Esophagus mucosa (tissue), 1 donor: ENCODE results near the gene RASL11B. TPM values are rescaled to one million over a fixed set of nuclear protein-coding genes. Genes with fewer than 3 reads are reported as not detected.

Experiments
- ATAC-seq: fragments of 200-7000 bp; cut with Tn5 transposase; one replicate; pipeline ENCODE4 v1.9.1; 2020
- total RNA-seq: library from RNA; stranded (reverse); gene quantifications from one replicate; pipeline ENCODE4 v1.2.4, GENCODE V29; 2023
- donor health status: DM: yes; HTN: yes; CAD: no.

Gene RASL11B
- total RNA-seq, 1 donor from 2014 or later = 1.0 TPM

GRCh38 chr4:52843958-52844357 is 18.2 kb upstream of the RASL11B start:
- no peak for ATAC-seq

DNA sequence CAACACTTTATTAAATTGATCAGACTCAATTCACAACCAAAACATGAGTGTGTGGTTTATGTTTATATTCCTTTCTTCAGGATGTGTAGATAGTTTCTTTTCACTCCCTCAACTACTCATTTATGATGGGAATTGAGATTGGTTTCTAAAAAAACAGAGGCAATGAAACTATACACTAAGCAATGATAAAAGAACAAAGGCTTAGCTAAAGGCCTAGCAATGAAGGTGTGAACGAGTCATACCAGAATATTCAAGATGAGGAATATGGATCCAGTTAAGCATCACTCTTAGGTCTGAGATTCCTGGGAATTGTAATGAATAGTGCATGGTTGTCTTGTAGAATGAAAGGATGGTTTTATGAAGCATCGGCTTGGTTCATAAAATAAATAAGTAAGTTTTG is 17.5 kb upstream of the RASL11B start:
- no peak for ATAC-seq

DNA sequence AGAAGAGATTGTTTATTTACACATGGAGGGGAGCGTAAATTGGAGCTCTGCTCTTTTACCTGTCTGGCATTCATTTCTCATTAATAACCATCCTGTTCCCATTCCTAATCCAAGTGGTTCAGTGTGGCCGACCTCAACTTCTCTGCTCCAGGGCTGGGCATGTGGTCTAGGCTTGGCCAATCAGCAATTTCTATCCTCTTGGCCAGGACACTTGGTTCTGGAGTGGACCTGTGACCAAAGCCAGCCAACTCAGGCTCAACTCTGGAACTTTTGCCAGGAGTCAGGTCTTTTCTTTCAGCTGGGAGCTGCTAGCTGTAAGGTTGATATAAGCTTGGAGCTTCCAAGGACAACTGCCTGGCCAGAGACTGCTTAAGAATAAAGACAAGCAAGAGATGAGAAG is 15.6 kb upstream of the RASL11B start:
- no peak for ATAC-seq

- ATAC-seq = peak; percentile 89
Observed at GRCh38 chr4:52848254-52848653, 13.9 kb upstream of the RASL11B start.

DNA sequence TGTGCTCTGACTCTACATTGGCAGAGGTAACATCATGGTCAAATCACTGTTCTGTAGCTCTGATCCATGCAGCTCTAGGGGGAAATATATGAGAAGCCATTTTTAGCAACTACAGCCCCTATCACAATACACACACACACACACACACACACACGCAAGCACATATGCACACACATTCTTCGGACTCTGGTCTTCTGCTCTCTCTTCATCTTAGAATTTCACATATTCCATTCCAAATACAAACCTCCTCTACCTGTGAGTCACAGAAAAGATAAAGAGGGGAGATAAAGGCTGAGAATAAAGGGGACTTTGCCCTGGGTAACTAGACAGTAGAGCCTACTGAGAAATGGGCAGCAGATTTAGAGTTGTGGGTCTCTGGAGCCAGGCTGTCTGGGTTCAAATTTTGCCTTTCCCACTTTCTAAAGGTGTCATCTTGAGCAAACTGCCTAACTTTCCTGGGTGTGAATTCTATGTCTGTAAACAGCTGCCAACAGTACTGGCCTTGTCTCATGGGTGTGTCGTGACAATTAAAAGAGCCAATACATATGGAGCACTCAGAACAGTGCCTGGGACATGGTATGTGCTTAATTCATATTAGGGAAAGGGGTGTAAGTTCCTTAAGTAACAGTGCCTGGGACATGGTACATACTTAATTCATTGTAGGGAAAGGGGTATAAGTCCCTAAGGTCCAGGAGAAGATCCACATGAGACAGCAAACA is 11.6 kb upstream of the RASL11B start:
- ATAC-seq = no peak

DNA sequence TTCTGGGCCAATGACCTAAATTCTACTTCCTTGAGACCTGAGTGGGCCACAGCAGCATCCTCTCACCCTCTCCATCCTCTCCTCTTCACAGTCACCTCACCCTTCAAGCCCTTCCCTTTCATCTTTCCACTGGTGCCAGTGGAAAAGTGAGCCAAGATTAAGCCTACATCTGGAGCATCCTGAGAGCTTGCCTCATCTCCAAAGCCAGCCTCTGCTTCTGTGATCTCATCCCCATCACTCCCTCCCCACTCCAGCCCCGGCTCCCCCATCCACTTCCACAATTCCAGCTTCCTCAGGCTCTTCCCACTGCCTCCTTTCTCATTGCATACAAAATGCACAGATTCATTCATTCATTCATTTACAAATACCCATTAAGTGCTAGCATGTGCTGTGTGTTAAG is 10.1 kb upstream of the RASL11B start:
- no peak for ATAC-seq

DNA sequence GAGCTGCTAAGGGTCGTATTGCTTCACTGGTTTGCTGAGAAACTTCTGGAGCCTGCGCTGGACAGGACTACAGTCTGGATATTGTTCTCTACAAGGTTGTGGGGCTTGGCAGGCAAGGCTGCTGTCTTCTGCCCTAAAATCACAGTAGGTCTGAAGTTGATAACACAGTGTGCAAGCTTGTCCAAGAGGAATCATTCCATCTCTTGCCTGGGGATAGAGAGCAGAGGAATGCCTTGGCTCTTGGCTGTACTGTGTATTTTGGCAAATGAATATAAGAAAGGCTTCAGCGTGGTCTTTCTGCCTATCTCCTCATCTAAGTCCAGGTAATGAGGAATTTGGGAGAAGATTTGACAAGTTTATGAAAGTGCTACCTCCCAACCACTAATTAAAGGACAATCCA is 9.4 kb upstream of the RASL11B start:
- ATAC-seq = no peak

DNA sequence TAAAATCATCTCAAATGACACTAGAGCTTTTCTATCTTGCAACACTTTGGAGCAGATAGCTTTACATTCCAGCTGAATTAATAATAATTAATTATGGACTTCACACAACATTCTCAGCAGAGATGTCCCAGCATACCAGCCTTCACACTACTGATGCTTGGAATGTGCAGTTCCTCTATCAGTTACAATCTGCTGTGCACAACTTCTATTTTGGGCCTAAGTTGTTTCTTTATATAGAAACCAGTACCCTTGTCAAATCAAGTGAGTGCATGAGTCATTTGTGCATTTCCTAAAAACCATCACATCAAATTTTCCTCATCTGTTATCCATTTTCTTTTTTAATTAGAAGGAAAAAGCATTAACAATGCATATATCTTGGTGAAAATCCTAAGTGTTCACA is 8.8 kb upstream of the RASL11B start:
- ATAC-seq = no peak

DNA sequence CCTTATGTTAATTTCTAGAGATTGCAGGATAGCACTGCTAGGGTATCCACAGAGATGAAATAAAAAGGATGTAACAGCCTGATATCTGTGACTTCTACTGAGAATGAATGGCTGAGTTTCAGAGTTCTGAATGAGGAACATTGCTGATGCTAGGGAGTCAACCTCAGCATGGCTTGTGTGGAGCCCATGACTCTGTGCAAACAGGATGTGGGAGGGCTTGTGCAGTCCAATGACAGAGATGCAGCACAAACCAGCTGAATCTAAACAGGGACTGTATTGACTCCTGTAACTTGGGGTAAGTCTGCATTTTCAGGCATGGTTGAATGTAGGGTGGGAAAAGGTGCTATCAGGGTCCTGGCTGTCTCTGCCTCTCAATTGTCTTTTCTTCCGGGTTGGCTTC is 5.3 kb upstream of the RASL11B start:
- no peak for ATAC-seq

DNA sequence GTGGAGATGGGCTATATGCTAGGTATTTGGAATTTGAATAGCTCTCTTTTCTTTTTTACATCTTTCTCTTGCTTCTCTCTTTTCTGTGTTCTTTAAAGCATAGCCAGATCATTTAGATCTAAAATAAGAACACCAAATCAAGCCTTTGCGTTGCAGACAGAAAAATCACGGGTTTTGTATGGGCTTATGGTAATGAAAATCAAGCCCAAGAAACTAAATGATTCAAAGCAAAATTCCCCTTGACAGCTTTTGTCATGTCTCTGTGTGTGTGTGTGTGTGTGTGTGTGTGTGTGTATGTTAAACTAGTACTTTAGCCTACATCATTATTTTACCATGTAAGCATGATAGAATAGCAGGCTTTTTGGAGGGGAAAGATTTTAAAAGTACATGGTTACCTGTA is 1.8 kb upstream of the RASL11B start:
- no peak for ATAC-seq

- no peak for ATAC-seq
Observed at GRCh38 chr4:52861171-52861823, 820 bp upstream of the RASL11B start.

GRCh38 chr4:52862639-52863161 is 583 bp downstream of the RASL11B start:
- ATAC-seq = no peak

DNA sequence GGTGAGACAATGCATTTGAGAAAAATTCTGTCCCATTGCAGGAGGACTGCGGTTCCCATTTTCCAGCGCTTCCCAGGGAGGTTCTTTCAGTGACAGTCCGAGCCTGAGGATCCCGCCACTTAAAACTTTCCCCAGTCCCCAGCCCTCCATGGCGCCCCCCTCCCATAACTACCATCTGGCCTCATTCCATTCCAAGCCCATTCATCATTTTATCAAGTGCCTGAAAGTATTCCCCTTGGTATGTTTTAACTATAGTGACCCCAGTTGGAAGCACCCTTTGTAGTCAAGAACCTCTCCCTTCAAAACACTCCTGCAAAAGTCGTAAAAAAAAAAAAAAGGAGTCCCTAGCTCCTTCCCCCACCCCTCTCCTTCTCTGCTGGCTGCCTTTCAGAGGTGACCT is 1.2 kb downstream of the RASL11B start:
- ATAC-seq = no peak

- ATAC-seq = no peak
Observed at GRCh38 chr4:52864793-52865192, 2.7 kb downstream of the RASL11B start.

- no peak for ATAC-seq
Observed at GRCh38 chr4:52865300-52865699, 3.2 kb downstream of the RASL11B start.

GRCh38 chr4:52866734-52867133 is 4.6 kb downstream of the RASL11B start:
- ATAC-seq = no peak

DNA sequence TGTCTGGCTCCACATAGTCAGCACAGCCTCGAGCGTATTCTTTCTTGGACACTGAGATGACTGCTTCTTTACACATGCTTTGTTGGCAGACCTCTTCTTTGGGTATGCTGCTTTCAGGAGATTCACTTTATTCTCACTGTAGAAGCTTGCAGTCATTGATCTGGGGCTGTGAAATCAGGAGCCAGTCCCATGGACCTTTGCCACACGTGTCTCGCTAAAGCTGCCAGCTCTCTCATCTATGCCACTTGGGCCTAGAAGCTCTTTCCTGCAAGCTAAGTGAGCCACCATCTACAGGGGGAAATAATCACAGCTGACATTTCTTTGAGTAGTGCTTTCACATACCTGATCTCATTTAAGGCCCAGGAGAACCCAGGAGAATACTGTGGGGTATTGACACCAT is 5.0 kb downstream of the RASL11B start:
- ATAC-seq = no peak

DNA sequence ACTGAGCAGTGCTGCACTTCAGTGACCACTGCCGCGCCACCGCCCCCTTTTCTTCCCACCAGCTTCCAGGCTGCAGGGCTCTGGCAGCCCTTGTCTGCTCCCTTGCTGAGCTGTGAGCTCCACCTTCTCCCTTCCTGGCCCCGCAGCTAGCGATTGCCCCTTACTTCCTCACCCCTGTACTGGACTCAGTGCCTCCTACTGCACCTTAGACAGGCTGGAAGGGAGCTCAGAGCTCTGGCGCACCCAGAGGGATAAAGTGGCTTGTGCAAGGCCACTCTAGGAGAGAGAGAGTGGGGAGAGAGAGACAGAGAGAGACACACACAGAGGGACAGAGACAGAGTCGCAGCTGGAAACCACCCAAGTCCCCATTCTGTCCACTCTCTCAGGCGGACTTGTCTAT is 6.0 kb downstream of the RASL11B start:
- no peak for ATAC-seq

DNA sequence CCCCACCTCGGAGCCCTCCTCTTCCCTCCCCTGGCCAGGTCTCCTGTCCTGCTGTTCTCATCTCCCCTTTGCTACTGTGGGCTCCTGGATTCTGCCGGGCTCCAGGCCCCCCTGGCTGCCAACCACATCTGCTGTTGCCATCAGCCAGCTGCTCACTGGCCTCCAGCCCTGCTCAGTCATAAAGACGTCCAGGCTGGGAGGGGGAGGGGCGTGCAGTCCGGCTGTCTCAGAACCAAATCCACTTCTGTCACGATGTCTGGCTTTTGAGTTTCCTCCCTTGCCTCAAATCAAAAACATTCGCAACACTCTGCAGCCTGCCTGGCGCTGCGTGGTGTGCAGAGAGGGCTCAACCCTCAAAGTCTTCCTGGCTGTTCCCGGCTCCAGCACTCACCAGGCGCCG is 7.1 kb downstream of the RASL11B start:
- no peak for ATAC-seq

DNA sequence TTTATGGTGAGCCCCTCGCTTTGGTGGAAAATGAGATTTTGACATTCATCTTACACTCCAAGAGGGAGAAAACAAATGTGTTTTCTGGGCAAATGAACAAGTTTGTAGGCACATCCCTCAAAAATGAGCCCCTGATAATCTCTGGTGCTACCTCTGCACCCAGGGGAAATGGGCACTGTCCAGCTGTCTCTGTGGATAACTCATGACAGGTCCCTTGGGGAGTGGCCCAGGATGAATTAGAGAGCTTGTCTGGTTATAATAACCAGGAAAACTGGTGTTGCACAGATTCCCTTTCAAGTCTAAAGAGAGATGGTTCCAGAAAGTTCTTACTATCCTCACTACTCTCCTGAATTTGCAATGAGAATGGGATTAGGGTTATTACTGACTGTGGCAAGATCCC is 7.5 kb downstream of the RASL11B start:
- ATAC-seq = no peak

DNA sequence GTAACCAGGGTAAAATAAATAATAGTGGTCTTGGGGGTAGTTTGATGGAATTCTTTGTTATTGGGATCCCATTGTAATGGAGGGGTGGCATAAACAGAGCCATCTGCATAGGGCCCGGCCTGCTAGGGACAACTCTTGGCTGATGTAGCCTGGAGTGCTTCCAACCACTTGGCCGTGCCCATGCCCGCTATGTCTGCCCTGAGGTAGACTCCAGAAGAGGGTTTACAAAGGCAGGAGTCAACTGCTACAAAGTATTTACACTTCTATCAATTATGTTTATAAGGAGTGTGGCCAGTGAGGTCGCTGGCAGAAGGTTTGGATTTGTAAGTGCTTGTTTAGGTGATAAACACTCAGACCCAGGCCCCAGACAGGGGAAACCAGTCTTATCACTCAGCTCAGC is 8.1 kb downstream of the RASL11B start:
- ATAC-seq = no peak

DNA sequence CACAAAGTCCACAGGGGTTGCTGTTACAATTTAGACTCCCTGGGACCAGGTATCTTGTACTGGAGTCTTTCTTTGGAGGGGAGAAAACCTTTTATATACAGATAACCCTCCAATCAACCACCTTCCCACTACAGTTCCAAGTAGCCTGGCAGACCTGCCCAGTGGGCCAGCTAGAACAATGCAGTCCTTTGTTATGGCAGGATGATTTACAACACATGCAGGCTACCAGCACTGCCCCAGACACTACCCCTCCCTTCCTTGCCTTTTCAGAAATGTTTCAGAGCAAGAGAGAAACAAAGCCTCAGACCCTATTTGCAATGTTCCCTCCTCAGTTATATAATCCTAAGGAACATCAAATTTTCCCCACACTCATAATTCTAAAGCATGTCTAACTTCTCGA is 11.1 kb downstream of the RASL11B start:
- no peak for ATAC-seq

DNA sequence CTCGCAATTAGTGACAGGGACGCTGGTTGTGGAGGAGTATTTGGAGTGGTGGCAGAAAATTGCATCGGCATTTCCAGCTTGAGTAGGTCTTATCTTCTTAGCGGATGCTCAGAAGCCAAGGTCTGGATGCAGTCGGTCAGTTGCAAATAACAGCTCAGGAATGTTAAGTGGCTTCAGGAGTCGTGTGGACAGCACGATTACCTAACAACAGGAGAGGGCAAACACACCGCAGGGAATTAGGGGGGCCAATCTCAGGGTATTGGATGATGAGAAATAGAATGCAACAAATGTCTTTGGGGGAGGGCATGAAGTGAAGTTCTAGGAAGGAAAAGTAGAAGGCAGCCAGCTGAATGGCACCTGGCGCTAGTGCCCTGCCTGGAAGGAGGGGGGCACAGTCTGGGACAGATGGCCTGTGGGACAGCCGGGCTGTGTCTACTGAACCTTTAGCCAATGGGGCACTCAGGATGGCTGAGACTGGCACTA is 11.8 kb downstream of the RASL11B start:
- ATAC-seq = no peak

DNA sequence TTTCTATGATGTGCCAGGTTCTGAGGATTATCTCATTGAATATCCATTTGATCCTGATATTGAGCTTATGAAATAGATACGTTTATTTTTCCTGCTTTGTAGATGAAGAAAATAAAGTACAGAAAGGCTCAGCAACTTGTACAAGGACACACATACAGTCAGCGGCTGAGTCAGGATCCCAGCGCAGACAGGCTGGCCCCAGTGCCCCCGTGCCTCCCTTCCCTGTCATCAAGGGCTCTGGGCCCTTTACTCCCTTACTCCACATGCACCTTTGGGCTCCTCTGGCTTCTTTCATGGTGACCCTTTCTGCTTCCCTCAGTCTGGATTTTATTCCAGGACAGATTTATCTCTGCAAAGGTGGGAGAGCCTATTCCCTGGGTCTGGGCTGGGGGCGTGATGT is 12.8 kb downstream of the RASL11B start:
- ATAC-seq = no peak
